HepG2 (cell line): Measurements from ENCODE around the gene CHP1. TPM values are rescaled to one million over a fixed set of nuclear protein-coding genes. Genes with fewer than 3 reads are reported as not detected.

Experiments used
- ATAC-seq: fragments of 200-7000 bp; cut with Tn5 transposase; 3 replicates; pipeline ENCODE4 v1.9.1; 2020; ENCODE audit warnings: mild to moderate bottlenecking, moderate library complexity
- BruUV-seq: library from RNA; stranded (reverse); fragments of 400-500 nt; replicated peaks from 2 replicates; lab custom pipeline; 2021; lab: Mats Ljungman, UMichigan
- CTCF ChIA-PET: fragments of 300-600 bp; formaldehyde crosslinking; extraction: SDS; loops from one replicate; lab custom pipeline; 2021; ENCODE audit warnings: low total read pairs, inconsistent platforms, low intra/inter-chr PET ratio; lab: Yijun Ruan, JAX
- POLR2A ChIA-PET: fragments of 350-600 bp; sonication (Branson Sonifier 250); formaldehyde crosslinking; loops from one replicate; lab custom pipeline; 2020; ENCODE audit warnings: antibody characterized with exemption, inconsistent platforms; lab: Yijun Ruan, JAX
- DNase-seq: peaks from one replicate; pipeline ENCODE4 v3.0.0-alpha.2; 2015; ENCODE audit warnings: low spot score
- FAIRE-seq: peaks from 3 replicates; lab custom pipeline; 2011; peaks lifted over from hg19 to GRCh38; lab: Jason Lieb, UNC
- H2AFZ ChIP-seq: one replicate; pipeline ENCODE4 v1.6.1; 2011; ENCODE audit warnings: low read length, inconsistent platforms
- H3K27ac ChIP-seq: fragments of 300-600 bp; 3 replicates; pipeline ENCODE4 v1.8.0; 2011; ENCODE audit warnings: mixed run types, mild to moderate bottlenecking, mixed read lengths, low read length, inconsistent platforms; ENCODE audit not compliant: insufficient read depth; ENCODE audit errors: extremely low read length
- H3K27me3 ChIP-seq, 2 experiments: fragments of 200-600 bp in 1 of 2; 2 replicates in 1 of 2; 3 replicates in 1 of 2; pipeline versions ENCODE4 v1.6.0 to v1.8.0; 2011; ENCODE audit warnings: low read length in 2 of 2, mild to moderate bottlenecking in 2 of 2, moderate library complexity in 2 of 2, inconsistent platforms in 1 of 2; ENCODE audit not compliant: insufficient read depth in 2 of 2, control insufficient read depth in 1 of 2
- H3K36me3 ChIP-seq, 2 experiments: fragments of 200-600 bp in 1 of 2; replicated peaks in 1 of 2; 2 replicates in 1 of 2; 3 replicates in 1 of 2; pipeline versions ENCODE4 v1.5.1 to v1.8.0; 2011; ENCODE audit warnings: low read length in 2 of 2, inconsistent platforms in 1 of 2; ENCODE audit not compliant: insufficient read depth in 2 of 2, control insufficient read depth in 1 of 2
- H3K4me1 ChIP-seq: 2 replicates; pipeline ENCODE4 v1.5.1; 2012; ENCODE audit warnings: low read length, inconsistent platforms; ENCODE audit not compliant: insufficient read depth
- H3K4me2 ChIP-seq: 2 replicates; pipeline ENCODE4 v1.6.0; 2011; ENCODE audit warnings: low read depth, low read length, inconsistent platforms
- H3K4me3 ChIP-seq, 3 experiments: fragments of 200-600 bp in 1 of 3; sonication (generic), shearing (Covaris generic) in 1 of 3; replicated peaks in 1 of 3; 2 replicates each; pipeline ENCODE4 v1.5.1; 2011 to 2016; ENCODE audit warnings: low read length in 3 of 3, inconsistent platforms in 2 of 3, low read depth in 2 of 3, mild to moderate bottlenecking in 2 of 3, control low read depth in 1 of 3, mixed read lengths in 1 of 3; ENCODE audit not compliant: insufficient read depth in 1 of 3
- H3K79me2 ChIP-seq: one replicate; pipeline ENCODE4 v1.6.1; 2011; ENCODE audit warnings: low read length, inconsistent platforms; ENCODE audit not compliant: insufficient read depth
- H3K9ac ChIP-seq: 2 replicates; pipeline ENCODE4 v1.6.0; 2011; ENCODE audit warnings: mild to moderate bottlenecking, low read depth, low read length, inconsistent platforms; ENCODE audit not compliant: insufficient read depth
- H3K9me3 ChIP-seq: 2 replicates; pipeline ENCODE4 v1.5.1; 2012; ENCODE audit warnings: mild to moderate bottlenecking, low read length
- H4K20me1 ChIP-seq: 2 replicates; pipeline ENCODE4 v1.6.0; 2011; ENCODE audit warnings: inconsistent platforms, mild to moderate bottlenecking, low read length, moderate library complexity; ENCODE audit not compliant: insufficient read depth
- ATM ChIP-seq: fragments of 450-650 bp; IDR thresholded peaks from 2 replicates; pipeline ENCODE4 v1.7.1; 2017; ENCODE audit warnings: mild to moderate bottlenecking, borderline replicate concordance
- NFE2L2 ChIP-seq: fragments of 150-350 bp; IDR thresholded peaks from 2 replicates; pipeline ENCODE4 v1.6.1; 2014; ENCODE audit warnings: low read length
- PBX2 ChIP-seq: IDR thresholded peaks from 2 replicates; pipeline ENCODE4 v1.6.1; 2016; ENCODE audit warnings: control low read depth
- ZFP37 ChIP-seq: sonication (generic); formaldehyde crosslinking; IDR thresholded peaks from 2 replicates; pipeline ENCODE4 v1.4.0; 2020; ENCODE audit warnings: missing genetic modification reagents, borderline replicate concordance
- ZNF263 ChIP-seq: sonication (generic); formaldehyde crosslinking; IDR thresholded peaks from 2 replicates; pipeline ENCODE4 v1.4.0; 2020; ENCODE audit warnings: missing genetic modification reagents
- WGBS: methylation state at CpG from one replicate; pipeline ENCODE4 v1.1.6; 2017; ENCODE audit warnings: low lambda C conversion rate; 5-methylcytosine and 5-hydroxymethylcytosine counted together
- in situ Hi-C: cut with HindIII; loops from 2 replicates; pipeline ENCODE4 v1.10.0; 2017; ENCODE audit warnings: low pct_unique_long_range_greater_than_20kb; ENCODE audit not compliant: extremely low pct_ligation_motif_present
- intact Hi-C: fragments of 100-400 bp; cut with micrococcal nuclease; formaldehyde crosslinking; loops from one replicate; pipeline ENCODE4 v1.10.0; 2022; ENCODE audit not compliant: unreplicated experiment
- polyA plus RNA-seq, 8 experiments: library from polyadenylated mRNA; depleted of rRNA in 3 of 8; stranded (reverse) in 7 of 8; unstranded in 1 of 8; fragments of >200 nt; fragmentation: Illumina TruSeq in 4 of 8; extraction: Trizol in 4 of 8; gene quantifications; 2 replicates each; pipeline versions ENCODE4 v1.2.1 to v1.2.3, GENCODE V29; 2011 to 2016; ENCODE audit warnings: low read depth in 4 of 8, missing spikeins in 1 of 8, mixed read lengths in 1 of 8; ENCODE audit not compliant: insufficient read depth in 1 of 8
- total RNA-seq, 5 experiments: library from RNA; depleted of rRNA; stranded (reverse); fragments of >200 nt; fragmentation: Illumina TruSeq; extraction: Trizol; gene quantifications; 2 replicates each; pipeline ENCODE4 v1.2.3, GENCODE V29; 2016; ENCODE audit warnings: low read depth in 1 of 5

The CHP1 gene
- total and polyA plus RNA-seq, 2 of the 13 experiments (the other 11 are each of a cell fraction or from before 2014, with no cell fraction given) = 49.6 to 76.4 TPM

- no peaks in the 10 kb centered on the region for H4K20me1 ChIP-seq
- ATAC-seq (no peak), FAIRE-seq (no peak), DNase-seq (no peak)
- H3K27ac ChIP-seq = no peak overlapping the region
- CTCF ChIA-PET = no interaction called here
- no peak overlapping the region for H3K9ac ChIP-seq
- H2AFZ ChIP-seq = no peak overlapping the region
- in situ Hi-C loops (no loop called here), intact Hi-C loops (no loop called here)
- no peak overlapping the region for H3K4me3 ChIP-seq
- 90% methylated on average over 2 of the region's 5 CpGs for WGBS
- H3K79me2 ChIP-seq = no peaks in the 10 kb centered on the region
- TF ChIP-seq ZNF263 = 0 out of 2 replicates have a peak, but pooled peaks have one; percentile 17
- no peak for TF ChIP-seq PBX2 (CRISPR knock-in tag)
- H3K27me3 ChIP-seq = no peaks in the 10 kb centered on the region
- no peak overlapping the region for H3K4me2 ChIP-seq
- peaks cover 43% of the 10 kb centered on the region for H3K4me1 ChIP-seq
- POLR2A ChIA-PET = no interaction called here
- peaks cover 0 to 9% of the 10 kb centered on the region in 2 experiments; a peak in 1 of 5 replicates for H3K36me3 ChIP-seq
- BruUV-seq = no TSS peak
- H3K9me3 ChIP-seq = no peaks in the 10 kb centered on the region
Observed at GRCh38 chr15:41251411-41251810, 20.3 kb downstream of the CHP1 start.

- ChIA-PET POLR2A (interaction anchor here (1.0 kb wide), 1 partner anchor 29 kb away, joined by 3 read pairs; no protein-coding TSS in a partner anchor), CTCF (no interaction called here)
- in situ Hi-C loops = no loop called here
Observed at GRCh38 chr15:41254560-41254959, 23.5 kb downstream of the CHP1 start.

More at GRCh38 chr15:41254560-41254959, 23.5 kb downstream of the CHP1 start:
- Histone ChIP-seq H3K4me1 (peaks cover 62% of the 10 kb centered on the region), H3K9me3 (no peaks in the 10 kb centered on the region), H3K4me2 (no peak overlapping the region), H3K9ac (no peak overlapping the region), H4K20me1 (no peaks in the 10 kb centered on the region), H3K4me3 (no peak overlapping the region), H3K27me3 (no peaks in the 10 kb centered on the region), H2AFZ (no peak overlapping the region), H3K36me3 (peaks cover 0 to 12% of the 10 kb centered on the region in 2 experiments; a peak in 2 of 5 replicates), H3K27ac (no peak overlapping the region), H3K79me2 (no peaks in the 10 kb centered on the region)
- FAIRE-seq = no peak
- BruUV-seq = no TSS peak
- DNase-seq = no peak
- no peak for TF ChIP-seq NFE2L2
- no peak for TF ChIP-seq ZFP37 (CRISPR knock-in tag)
- TF ChIP-seq ATM = no peak
- 90% methylated on average over 4 of the region's 4 CpGs for WGBS
- intact Hi-C loops = no loop called here
- ATAC-seq = no peak
